Activated T-cell treated with anti-CD3 and anti-CD28 coated beads for 24 hours (primary cell): Measurements from ENCODE around the gene TEX13B.
"Not testable (repeated sequence)": the region's sequence is repeated elsewhere in the genome, so short reads cannot be mapped to it uniquely, and the experiment has no call there.

ENCODE experiments used
- DNase-seq: peaks from one replicate; pipeline ENCODE4 v3.0.0-alpha.2; 2020; ENCODE audit warnings: low read depth

The TEX13B gene, protein sequence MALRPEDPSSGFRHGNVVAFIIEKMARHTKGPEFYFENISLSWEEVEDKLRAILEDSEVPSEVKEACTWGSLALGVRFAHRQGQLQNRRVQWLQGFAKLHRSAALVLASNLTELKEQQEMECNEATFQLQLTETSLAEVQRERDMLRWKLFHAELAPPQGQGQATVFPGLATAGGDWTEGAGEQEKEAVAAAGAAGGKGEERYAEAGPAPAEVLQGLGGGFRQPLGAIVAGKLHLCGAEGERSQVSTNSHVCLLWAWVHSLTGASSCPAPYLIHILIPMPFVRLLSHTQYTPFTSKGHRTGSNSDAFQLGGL

DNA sequence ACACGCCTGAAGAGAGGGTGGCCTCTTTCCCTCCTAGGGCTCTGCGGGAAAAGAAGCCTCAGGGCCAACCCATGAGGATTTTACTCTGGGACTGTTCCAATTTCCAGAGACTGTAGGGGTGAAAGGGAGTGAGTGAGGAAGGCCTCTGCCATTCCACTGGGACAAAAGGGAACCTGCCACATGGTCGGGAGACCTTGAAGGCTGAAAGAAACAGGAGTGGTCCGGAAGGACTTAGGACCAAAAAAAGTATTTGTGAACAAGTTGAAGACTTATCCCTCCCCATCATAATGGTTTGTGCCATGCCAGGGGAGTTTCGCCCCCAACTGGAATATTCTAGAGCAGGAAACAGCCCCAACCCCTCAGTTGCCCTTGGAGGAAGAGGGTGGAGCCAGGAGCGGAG, at the start of gene TEX13B:
TSS of gene TEX13B (minus strand) at position 15 of the 400 bp plus-strand sequence. CDS start 243 bp downstream, outside the sequence.
- DNase-seq: no peak

DNA sequence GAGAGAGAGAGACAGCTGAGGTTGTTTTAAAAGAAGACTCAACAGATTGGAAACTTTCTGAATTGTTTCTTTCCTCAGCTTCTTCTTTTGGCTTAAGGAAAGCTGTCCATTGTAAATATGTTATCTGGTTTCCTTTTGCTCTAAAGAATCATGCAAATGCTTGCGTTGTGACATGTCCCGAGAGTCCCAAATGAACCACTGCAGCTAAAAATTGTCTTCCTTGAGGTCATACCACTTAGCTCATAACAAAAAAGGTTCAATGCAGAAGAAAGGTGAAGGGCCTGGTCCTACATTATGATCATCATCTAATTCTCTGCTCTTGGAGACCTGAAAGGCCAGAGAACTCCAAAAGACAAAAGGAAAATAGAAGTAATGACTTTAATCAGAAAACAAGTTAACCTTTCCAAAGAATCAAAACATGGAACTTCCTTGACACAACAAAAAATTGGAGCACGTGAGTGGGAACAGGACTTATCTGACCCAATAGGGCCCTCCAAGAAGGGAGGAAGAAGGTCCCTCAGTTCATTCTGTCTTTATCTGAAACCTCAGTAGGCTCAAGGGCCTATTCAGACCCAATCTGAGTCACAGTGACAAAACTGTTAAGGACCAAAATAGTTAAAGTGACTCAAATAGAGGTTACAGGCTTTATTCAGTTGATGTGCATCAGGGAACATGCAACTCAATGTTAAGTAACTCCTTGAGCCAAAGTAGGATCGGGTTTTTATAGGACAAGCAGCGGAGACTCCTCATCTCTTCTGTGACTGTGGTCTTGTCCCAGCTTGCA, 48.0 kb upstream of the TEX13B start:
- no peak for DNase-seq

DNA sequence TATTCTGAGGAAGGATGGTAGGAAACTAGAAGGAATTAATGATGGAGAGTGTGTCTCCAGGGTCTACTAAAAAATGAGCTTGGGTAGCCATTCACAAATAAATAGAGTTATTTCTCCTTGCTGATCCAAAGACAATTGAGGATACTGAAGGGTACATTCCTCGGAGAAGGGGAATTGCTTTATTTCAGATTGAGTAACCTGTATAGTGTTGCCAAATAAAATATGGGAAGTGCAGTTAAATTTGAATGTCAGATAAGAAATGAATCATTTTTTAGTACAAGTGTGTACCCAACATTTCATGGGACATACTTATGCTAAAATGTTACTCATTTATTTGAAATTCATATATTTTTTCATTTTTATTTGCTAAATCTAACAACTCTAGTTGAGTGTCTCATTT, 46.7 kb upstream of the TEX13B start:
- DNase-seq: no peak

DNA sequence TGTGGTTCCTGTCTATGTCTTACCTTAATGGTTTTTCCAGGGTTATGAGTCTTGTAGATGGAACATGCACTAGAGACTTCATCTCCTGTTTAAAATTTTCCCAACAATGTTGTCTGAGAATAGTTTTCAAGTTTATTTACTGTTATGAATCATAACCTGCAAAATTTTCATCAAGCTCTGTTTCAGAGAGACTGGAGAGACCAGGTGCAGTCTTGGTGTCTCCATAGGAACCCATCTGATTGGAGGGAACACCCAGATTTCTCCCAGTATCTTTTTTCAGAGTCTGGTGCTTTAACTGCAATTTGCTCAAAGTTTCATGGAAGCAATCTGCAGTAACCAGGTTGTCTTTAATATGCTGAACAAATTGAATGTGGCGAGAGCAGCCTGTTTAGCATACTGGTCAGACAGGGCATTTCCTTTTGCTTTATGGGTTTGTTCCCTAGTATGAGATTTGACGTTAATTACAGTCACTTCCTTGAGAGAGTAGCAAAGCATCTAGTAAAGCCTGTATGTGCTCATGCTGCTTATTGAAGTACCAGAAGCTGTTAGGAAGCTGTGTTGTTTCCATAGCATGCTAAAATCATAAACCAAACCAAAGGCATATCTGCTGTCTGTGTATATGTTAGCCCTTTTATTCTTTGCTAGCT, 43.9 kb upstream of the TEX13B start:
- DNase-seq: no peak

DNA sequence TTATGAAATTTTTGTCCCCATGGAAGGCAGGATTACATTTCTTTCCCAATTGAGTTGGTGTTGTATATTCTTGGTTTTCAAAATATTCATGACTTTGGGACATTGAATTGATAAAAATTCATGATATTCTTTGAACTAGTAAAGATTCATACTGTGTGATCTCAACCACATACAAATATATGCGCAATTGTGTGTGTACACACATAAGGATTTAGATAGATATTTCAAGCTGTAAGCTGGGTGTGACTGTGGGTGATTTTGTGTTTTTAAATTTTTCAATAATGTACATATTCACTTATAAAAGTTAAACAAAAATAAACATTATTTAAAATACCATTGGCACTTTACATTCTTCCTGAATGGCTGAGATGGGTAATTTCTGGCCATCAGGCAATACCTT, 43.2 kb upstream of the TEX13B start:
- no peak for DNase-seq

DNA sequence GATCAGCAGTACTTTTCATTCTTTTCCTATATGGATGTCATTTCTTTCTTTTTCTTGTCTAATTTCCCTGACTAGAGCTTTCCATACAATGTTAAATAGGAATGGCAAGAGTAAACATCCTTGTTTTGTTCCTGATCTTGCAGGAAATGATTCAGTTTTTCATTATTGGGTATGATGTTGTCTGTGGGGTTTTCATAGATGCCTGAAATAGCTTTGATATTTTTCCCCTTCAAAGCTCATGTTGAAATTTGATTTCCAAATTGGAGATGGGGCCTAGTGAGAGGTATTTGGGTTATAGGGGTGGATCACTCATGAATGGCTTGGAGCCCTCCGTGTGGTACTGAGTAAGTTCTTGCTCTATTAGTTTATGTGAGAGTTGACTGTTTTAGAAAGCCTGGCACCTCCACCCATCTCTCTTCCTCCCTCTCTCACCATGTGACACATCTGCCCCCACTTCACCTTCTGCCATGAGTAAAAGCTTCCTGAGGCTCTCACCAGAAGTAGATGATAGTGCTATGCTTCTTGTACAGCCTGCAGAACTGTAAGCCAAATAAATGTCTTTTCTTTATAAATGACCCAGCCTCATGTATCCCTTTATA, 40.4 kb upstream of the TEX13B start:
- no peak for DNase-seq

DNA sequence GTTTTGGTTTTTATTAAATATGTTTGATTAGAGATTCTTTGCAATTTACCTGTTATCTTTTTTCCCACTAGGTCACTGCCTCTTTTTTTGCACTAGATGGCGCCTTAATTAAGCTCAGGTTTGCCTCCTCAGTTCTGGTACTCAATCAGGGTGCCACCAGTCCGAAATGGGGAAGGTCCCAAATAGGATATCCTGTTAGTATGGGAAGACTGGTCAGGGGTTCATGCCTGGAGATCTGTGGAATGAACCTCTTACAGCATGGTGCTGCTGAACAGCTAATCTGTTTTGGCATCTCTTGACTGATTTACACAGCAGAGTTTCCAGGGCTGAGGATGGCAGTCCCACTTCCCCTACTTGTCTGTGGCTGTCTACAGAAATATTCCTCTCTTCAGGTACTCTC, 38.5 kb upstream of the TEX13B start:
- no peak for DNase-seq

DNA sequence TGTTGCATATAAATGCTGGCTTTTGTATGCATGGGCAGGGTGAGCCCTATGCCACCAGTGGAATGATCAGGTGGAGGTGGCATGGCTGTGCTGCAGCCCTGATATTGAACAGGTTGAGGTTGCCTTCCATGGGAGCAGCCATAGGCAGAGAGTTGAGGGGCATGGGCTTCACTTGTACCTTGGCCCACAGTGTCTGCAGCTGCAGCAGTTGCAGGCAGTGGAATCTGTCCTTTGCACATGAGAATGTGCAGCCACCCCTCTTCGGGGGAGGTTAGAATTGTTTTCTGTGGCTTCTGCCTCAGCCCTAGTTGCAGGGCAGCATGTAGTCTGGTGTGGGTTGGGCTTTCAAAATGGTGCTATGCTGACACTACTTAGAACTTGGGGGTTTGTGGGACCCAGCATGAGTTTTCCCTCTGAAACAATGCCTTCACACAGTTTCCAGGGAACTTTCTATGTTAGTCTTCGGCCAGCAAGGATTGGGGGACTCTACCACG, 37.3 kb upstream of the TEX13B start:
- no peak for DNase-seq

DNA sequence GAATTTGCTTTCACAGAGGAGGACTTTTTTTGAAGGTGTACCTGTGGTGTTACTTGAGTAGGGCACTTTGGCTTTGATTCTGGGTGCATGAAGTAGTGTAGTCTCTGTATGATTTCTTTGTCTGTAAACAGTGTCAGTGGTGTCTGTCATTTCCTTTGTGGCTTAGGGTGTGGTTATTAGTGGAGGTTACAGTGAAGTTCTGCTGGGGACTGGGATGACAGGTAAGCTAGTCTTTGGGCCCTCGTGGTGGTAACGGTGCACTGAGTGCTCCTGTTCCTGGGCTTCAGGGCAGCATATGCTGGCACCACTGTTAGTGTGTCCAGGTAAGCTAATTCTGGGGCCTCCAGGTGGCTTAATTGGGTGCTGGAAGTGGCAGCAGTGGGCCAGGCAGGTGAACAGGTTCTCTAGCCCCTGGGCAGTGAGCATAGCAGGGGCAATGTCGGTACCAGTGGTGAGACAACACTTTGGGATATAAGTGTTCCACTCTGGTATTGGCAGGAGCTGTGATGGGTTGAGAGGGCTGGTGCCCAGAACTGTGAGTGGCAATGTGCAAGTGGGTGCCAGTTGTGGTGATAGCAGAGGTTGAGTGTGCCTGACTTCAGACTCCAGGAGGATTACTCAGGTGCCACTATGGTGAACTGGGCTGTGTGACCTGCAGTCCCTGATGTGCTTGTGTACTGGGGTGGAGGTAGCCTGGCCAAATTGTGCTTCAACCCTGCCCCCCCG, 36.6 kb upstream of the TEX13B start:
- no peak for DNase-seq

DNA sequence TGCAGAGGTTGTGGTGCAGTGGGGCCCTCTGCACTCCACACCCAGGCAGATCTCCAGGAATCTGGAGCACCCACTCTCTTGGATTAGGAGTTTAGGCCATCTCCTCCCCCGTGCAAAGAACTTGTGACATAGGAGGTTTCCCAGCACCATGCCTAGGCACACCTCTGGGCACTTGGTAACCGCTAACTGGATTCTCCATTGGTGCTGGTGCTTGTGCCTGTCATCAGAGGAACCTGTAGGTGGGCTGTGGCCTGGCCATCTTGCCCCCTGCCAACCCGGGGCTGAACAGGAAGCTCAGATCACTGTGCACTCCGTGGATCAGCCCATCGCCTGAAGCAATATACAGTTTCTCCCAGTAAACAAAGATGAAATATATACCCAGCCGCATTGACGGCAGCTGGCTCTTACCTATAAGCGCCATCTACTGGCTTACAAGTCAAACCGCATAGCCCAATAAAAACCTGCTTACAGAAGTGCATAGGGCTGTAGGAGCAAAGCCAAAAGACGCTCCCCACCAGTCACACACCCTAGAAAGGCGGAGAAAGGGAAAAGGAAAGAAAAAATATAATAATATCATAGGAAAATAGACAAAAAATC, 19.1 kb upstream of the TEX13B start:
- no peak for DNase-seq

DNA sequence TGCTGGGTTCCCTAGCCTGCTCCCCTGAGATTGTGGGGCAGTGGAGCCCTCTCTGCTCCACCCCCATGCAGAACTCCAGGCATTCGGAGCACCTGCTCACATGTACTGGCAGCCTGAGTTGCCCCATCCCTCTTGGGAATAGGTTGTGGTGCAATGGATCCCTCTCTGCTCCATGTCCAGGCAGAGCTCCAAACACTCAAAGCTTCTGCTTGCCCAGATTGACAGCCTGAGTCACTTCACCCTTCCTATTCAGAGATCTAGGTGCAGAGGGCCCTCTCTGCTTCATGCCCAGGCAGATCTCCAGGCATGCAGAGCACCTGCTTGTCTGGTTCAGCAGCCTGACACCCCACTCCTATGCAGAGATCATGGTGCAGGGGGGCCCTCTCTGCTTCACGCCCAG, 18.6 kb upstream of the TEX13B start:
- no peak for DNase-seq

DNA sequence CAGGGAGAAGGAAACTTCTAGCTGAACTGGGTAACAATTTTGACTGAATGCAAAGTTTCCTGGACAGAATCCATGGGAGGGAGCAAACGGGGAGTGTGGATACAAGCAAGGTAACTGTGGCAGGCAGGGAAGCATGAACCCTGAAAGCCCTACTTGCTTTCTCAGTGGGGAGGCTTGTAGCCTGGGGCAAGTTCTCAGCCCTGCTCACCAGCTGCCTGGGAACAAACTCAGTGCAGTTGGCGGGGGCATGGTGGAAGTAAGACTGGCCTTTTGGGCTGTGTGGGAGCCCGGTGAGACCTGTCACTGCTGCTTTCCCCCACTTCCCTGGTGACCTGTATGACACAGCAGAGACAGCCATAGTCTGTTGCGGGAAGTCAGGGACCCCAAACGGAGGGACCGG, 14.0 kb upstream of the TEX13B start:
- no peak for DNase-seq

DNA sequence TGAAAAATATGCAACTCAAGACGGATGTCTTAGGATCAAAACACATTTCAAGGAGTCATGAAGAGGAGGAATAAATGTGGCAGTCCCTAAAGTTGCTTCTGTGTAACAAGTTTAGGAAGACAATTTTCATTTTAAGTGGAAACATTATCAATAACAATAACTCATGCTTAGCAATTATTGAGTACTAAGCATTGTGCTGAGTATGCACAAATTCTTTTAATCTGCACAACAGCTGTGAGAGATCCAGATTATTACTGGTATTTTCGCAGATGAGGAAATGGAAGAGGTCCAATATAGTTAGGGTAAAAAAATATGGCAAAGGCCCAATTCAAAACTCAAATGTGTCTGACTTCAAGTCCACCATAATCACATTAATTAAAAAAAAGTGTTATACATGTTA, 2.9 kb upstream of the TEX13B start:
- DNase-seq: no peak

DNA sequence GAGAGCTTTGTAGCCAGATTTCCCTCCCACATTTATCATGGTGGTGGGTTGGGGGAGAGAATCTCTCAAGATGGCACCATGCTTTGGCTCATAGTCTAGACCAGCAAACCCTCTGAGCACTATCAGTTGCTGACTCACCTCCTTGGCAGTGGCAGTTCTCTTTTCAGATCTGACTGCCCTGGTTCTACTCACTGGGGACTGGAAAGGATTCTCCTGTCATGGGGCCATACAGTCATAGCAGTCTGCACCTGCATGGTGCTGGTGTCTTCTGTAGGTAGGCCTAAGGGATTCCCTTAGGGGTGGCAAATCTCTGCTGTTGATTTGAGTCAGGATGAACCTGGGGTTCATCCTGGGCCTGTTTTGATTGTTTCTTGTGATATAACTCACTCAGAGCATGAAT, 2.6 kb downstream of the TEX13B start:
- DNase-seq: no peak

DNA sequence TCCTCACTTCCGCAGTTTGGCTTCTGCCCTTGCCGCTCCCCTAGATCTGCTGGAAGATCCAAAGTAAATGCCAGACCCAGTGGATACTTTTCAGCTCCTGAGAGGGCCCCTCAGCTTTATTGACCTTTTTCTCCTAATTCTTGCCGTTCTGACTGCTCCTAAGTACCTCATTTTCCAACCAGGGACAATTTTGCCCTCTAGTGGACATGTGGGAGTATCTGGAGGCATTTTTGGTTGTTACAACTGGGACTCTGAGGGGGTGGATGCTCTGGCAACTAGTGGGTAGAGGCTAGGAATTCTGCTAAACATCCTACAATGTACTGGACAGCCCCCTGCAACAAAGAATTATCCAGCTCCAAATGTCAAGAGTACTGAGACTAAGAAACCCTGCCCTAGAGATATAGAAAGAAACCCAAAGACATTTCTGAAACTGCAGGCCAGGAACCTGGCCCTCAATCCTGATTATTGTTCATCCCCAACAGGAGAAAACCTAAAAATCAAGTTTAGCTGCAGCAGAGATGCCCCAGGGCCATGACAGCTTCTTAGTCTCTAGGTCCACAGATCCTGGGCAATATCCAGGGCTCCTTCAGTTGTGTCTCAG, 3.4 kb downstream of the TEX13B start:
- no peak for DNase-seq

DNA sequence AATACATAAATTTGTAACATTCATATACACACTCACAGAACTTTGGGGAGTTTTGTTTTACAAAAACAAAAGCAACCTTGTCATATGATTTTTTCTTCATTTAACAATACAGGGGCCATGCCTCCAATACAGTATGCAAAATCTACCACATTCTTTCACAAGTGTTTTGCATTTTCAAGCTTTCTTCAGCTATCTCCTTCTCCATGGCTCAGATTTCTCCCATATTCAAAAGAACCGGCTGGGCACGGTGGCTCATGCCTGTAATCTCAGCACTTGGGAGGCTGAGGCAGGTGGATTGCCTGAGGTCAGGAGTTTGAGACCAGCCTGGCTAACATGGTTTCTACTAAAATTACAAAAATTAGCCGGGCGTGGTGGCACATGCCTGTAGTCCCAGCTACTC, 4.1 kb downstream of the TEX13B start:
- no peak for DNase-seq

DNA sequence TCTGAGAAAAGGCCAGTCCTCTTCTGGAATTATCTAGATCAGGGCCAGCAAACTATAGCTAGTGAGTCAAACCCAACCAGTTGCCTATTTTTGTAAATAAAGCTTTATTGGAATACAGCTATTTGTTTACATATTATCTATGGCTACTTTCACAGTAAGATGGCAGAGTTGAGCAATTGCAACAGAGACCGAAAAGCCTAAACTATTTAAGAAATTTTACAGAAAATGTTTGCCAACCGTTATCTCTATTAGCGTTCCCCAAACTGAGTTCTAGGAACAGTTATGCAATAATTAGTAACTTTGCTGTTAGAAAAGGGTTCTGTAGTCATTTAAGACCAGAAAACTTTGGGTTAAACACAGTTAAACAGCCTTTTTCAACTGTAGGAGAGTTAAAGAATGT, 10.5 kb downstream of the TEX13B start:
- no peak for DNase-seq

DNA sequence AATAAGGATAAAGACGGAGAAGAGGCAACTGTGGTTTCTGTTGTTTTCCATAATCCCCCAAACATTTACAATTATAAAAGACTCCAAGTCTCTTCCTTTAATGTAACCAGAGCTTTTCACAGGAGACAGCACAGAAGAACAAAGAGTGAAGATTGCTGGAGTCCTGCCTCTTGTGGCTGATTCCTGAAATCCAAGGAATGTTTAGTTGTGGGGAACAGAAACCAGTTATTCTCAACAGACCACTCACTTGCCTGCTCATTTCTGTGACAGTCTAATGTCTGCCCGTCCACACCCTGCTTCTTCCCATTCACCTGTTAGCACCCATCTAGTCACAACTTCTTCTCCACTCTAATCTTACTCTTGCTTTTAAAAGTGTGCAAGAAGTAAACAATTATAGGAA, 12.1 kb downstream of the TEX13B start:
- DNase-seq: no peak

DNA sequence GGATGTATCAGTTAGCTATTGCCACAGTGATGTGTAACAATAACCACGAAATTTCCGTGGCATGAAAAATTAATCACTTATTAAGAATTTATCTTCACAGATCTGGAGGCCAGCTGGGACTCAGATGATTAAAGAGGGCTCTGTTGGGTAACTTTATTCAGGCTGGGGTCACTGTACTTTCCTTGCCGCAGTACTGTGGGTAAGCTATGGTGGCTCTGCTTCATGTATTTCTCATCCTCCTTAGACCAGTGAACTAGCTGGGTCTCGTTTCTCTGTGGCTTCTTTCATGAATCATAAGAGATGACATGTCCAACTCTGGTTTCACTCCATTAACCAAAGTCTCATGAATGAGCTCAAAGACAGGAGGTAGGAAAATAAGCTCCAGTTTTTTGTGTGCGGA, 13.5 kb downstream of the TEX13B start:
- no peak for DNase-seq

DNA sequence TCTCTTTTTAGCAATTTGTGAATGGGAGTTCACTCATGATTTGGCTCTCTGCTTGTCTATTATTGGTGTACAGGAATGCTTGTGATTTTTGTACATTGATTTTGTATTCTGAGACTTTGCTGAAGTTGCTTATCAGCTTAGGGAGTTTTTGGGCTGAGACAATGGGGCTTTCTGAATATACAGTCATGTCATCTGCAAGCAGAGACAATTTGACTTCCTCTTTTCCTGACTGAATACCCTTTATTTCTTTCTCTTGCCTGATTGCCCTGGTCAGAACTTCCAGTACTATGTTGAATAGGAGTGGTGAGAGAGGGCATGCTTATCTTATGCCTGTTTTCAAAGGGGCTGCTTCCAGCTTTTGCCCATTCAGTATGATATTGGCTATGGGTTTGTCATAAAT, 26.8 kb downstream of the TEX13B start:
- DNase-seq: not testable (repeated sequence)

DNA sequence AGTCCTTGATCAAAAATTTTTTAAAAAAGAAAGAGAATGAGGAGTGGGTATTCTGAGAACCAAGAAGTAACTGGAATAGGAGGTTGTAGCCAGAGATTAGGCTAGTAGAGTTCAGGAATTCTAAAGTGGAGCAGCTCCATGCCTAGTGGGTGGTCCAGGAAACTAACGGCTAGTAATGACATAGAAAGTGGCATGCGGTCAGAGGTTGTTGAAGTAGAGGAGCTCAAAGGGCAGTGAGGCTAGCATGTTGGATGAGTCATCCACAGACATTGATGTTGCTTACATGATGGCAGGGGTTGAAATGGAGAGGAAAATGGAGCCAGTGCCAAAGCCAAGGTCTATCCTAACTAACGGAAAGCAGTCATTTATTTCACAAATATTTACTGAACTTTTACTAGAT, 42.1 kb downstream of the TEX13B start:
- DNase-seq: no peak
